Keratinocyte (primary cell): ENCODE measurements around the gene MT3. TPM values are rescaled to one million over a fixed set of nuclear protein-coding genes. Genes with fewer than 3 reads are reported as not detected.

Source experiments
- DNase-seq: peaks from one replicate; pipeline ENCODE4 v3.0.0-alpha.2; 2011; ENCODE audit warnings: low read depth, missing footprints, low spot score
- FAIRE-seq: peaks from 2 replicates; lab custom pipeline; 2011; peaks lifted over from hg19 to GRCh38; lab: Jason Lieb, UNC
- H2AFZ ChIP-seq: 2 replicates; pipeline ENCODE4 v1.6.0; 2012; ENCODE audit warnings: low read length, control low read depth, inconsistent platforms; ENCODE audit not compliant: control insufficient read depth
- H3K27ac ChIP-seq: 2 replicates; pipeline ENCODE4 v1.5.1; 2011; ENCODE audit warnings: low read length; ENCODE audit not compliant: control insufficient read depth, insufficient read depth
- H3K27me3 ChIP-seq: 3 replicates; pipeline ENCODE4 v1.6.0; 2011; ENCODE audit warnings: low read length; ENCODE audit not compliant: control insufficient read depth, insufficient read depth; ENCODE audit errors: extremely low read depth
- H3K36me3 ChIP-seq, 2 experiments: 2 replicates in 1 of 2; 3 replicates in 1 of 2; pipeline ENCODE4 v1.5.1; 2011; ENCODE audit warnings: low read length in 2 of 2, mild to moderate bottlenecking in 1 of 2; ENCODE audit not compliant: control insufficient read depth in 2 of 2, insufficient read depth in 2 of 2; ENCODE audit errors: extremely low read depth in 1 of 2
- H3K4me1 ChIP-seq: 3 replicates; pipeline ENCODE4 v1.5.1; 2011; ENCODE audit warnings: low read length; ENCODE audit not compliant: control insufficient read depth, insufficient read depth; ENCODE audit errors: extremely low read depth
- H3K4me2 ChIP-seq: 3 replicates; pipeline ENCODE4 v1.6.0; 2011; ENCODE audit warnings: low read depth, low read length; ENCODE audit not compliant: control insufficient read depth, insufficient read depth; ENCODE audit errors: extremely low read depth
- H3K4me3 ChIP-seq, 3 experiments: fragments of 200-600 bp in 1 of 3; sonication (generic) in 1 of 3; 2 replicates in 2 of 3; 3 replicates in 1 of 3; pipeline ENCODE4 v1.5.1; 2011 to 2016; ENCODE audit warnings: low read length in 3 of 3, mild to moderate bottlenecking in 3 of 3, control low read depth in 2 of 3, inconsistent platforms in 1 of 3, low read depth in 1 of 3, mixed read lengths in 1 of 3, mixed run types in 1 of 3, moderate library complexity in 1 of 3; ENCODE audit not compliant: control insufficient read depth in 2 of 3, insufficient read depth in 2 of 3; ENCODE audit errors: extremely low read depth in 1 of 3
- H3K79me2 ChIP-seq: 2 replicates; pipeline ENCODE4 v1.6.0; 2012; ENCODE audit warnings: low read length; ENCODE audit not compliant: control insufficient read depth, insufficient read depth
- H3K9ac ChIP-seq: 3 replicates; pipeline ENCODE4 v1.6.0; 2011; ENCODE audit warnings: low read length; ENCODE audit not compliant: control insufficient read depth, insufficient read depth; ENCODE audit errors: extremely low read depth
- H3K9me1 ChIP-seq: 3 replicates; pipeline ENCODE4 v1.6.0; 2011; ENCODE audit warnings: low read length; ENCODE audit not compliant: control insufficient read depth, insufficient read depth; ENCODE audit errors: extremely low read depth
- H3K9me3 ChIP-seq: 2 replicates; pipeline ENCODE4 v1.5.1; 2012; ENCODE audit warnings: low read depth, low read length; ENCODE audit not compliant: control insufficient read depth
- H4K20me1 ChIP-seq: 3 replicates; pipeline ENCODE4 v1.6.0; 2011; ENCODE audit warnings: low read length; ENCODE audit not compliant: control insufficient read depth, insufficient read depth; ENCODE audit errors: extremely low read depth
- CTCF ChIP-seq, 3 experiments: IDR thresholded peaks in 1 of 3; conservative IDR thresholded peaks in 1 of 3; optimal IDR thresholded peaks in 1 of 3; 2 replicates in 2 of 3; 3 replicates in 1 of 3; pipeline versions ENCODE3 to v1.5.1; 2011; ENCODE audit warnings: low read length in 3 of 3, mild to moderate bottlenecking in 3 of 3, moderate library complexity in 2 of 3, control low read depth in 1 of 3, inconsistent platforms in 1 of 3; ENCODE audit not compliant: insufficient read depth in 2 of 3; ENCODE audit errors: extremely low read depth in 1 of 3
- EZH2 ChIP-seq: IDR thresholded peaks from one replicate; pipeline ENCODE4 v1.6.1; 2012; ENCODE audit warnings: inconsistent platforms, mild to moderate bottlenecking, low read length, moderate library complexity
- dilution Hi-C: fragments of 300-500 bp; cut with MboI; formaldehyde crosslinking; loops from one replicate; pipeline ENCODE4 v1.7.0; 2020; ENCODE audit warnings: low sequenced_read_pairs; ENCODE audit not compliant: extremely low pct_ligation_motif_present
- polyA plus RNA-seq, 5 experiments: library from polyadenylated mRNA; depleted of rRNA in 3 of 5; stranded (reverse) in 3 of 5; stranded (forward) in 1 of 5; unstranded in 1 of 5; fragments of >200 nt; gene quantifications; 1 replicate in 1 of 5; 2 replicates in 3 of 5; 3 replicates in 1 of 5; pipeline versions ENCODE4 v1.2.1 to v1.2.3, GENCODE V29; 2011 to 2012; ENCODE audit warnings: missing spikeins in 2 of 5, low read depth in 1 of 5, low replicate concordance in 1 of 5

Gene MT3
- polyA plus RNA-seq, 1 donor (not counting 4 experiments of a cell fraction or from before 2014, with no cell fraction given) = not detected

GRCh38 chr16:56632156-56632847 lies 43.0 kb downstream of the MT3 start, which contains the start of gene MT1M:
Gene MT1M (plus strand): TSS chr16:56632659. CDS start chr16:56632732, 73 bp downstream.
- Histone ChIP-seq H3K36me3 (no peaks in the 10 kb centered on the region), H3K4me3 (no peak within 1 kb of the TSS), H3K4me1 (peaks cover 4% of the 10 kb centered on the region), H3K9ac (no peak within 1 kb of the TSS), H3K27ac (no peak within 1 kb of the TSS), H3K4me2 (no peak within 1 kb of the TSS), H3K9me1 (no peaks in the 10 kb centered on the region), H2AFZ (no peak within 1 kb of the TSS), H4K20me1 (peaks cover 3% of the 10 kb centered on the region), H3K9me3 (no peaks in the 10 kb centered on the region), H3K79me2 (no peaks in the 10 kb centered on the region), H3K27me3 (peaks cover 42% of the 10 kb centered on the region)
- TF ChIP-seq EZH2 (peak; percentile 26), CTCF (optimal IDR thresholded peaks at IDR 0.05 in 1 of 3, IDR thresholded peaks at IDR 0.05 in 1 of 3, conservative IDR thresholded peaks at IDR 0.05 in 1 of 3; ENCODE audit: extremely low read depth in 1 of 3, insufficient read depth in 2 of 3, low read length in 3 of 3) (no peak)
- DNase-seq (no peak), FAIRE-seq (no peak)
- dilution Hi-C loops = no loop called here

- Histone ChIP-seq H2AFZ (no peak overlapping the region), H3K79me2 (no peaks in the 10 kb centered on the region), H3K4me1 (peaks cover 4% of the 10 kb centered on the region), H3K4me2 (no peak overlapping the region), H3K36me3 (no peaks in the 10 kb centered on the region), H3K27ac (no peak overlapping the region), H3K4me3 (no peak overlapping the region), H3K9me1 (no peaks in the 10 kb centered on the region), H3K27me3 (peaks cover 46% of the 10 kb centered on the region), H4K20me1 (peaks cover 3% of the 10 kb centered on the region), H3K9me3 (no peaks in the 10 kb centered on the region), H3K9ac (no peak overlapping the region)
- dilution Hi-C loops = no loop called here
- no peak for FAIRE-seq
- DNase-seq = no peak
- TF ChIP-seq EZH2 = peak; percentile 49
- TF ChIP-seq CTCF (optimal IDR thresholded peaks at IDR 0.05 in 1 of 3, IDR thresholded peaks at IDR 0.05 in 1 of 3, conservative IDR thresholded peaks at IDR 0.05 in 1 of 3; ENCODE audit: extremely low read depth in 1 of 3, insufficient read depth in 2 of 3, low read length in 3 of 3) = no peak
Measured at GRCh38 chr16:56632848-56633365, 43.6 kb downstream of the MT3 start.
